ENCODE measurements around the gene DDIT4.

Gene DDIT4

DNA sequence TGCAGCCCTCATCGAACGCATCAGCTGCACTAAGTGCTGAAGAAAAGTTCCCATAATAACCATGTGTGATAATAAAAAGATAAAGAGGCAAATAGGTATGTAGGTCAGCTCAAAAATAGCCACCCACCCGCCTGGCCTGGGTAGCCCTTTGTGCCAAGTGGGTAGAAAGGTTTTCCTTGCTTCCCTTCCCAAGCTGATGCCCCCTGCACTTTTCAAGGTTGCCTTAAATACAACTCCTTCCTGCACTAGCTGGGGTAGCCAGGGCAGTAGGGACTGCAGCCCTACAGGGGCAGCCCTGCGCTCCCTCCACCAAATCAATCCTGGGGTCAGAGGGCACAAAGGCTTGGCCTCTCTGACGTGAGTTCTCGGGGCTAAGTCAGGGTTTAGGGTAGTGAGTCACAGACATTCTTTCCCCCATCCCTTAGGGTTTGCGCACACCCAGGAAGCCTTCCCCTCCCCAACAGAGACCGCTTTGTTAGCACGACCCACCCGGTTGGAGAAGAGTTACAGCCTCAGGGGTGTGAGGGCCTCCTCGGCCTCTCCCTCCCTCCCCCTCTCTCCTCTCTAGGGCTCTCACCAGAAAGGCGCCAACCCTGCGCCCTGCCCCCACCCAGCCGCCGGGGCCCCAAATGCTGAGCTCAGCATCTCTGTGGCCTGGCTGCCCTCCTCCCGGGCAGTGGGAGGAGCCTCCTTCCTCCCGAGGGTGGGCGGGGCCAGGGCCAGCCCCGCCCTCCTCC, 13.3 kb upstream of the DDIT4 start:
- Histone ChIP-seq H3K4me1 (ENCODE audit: control insufficient read depth, insufficient read depth, low read length) (peaks cover 53% of the 10 kb centered on the region), H3K27me3 (ENCODE audit: control insufficient read depth in 1 of 2, insufficient read depth in 2 of 2, low read length in 2 of 2) (no peaks in the 10 kb centered on the region), H3K36me3 (ENCODE audit: control insufficient read depth in 2 of 2, insufficient read depth in 2 of 2, low read length in 2 of 2) (no peaks in the 10 kb centered on the region), H3K9ac (ENCODE audit: low read length in 2 of 2) (peak overlapping the region; percentile 58 to 62), H3K4me3 (ENCODE audit: low read length in 2 of 2) (peak overlapping the region; percentile 63 to 83), H3K9me3 (ENCODE audit: control insufficient read depth in 2 of 2, low read length in 2 of 2) (no peaks in the 10 kb centered on the region), H3K27ac (ENCODE audit: low read length) (peak overlapping the region; percentile 90)

DNA sequence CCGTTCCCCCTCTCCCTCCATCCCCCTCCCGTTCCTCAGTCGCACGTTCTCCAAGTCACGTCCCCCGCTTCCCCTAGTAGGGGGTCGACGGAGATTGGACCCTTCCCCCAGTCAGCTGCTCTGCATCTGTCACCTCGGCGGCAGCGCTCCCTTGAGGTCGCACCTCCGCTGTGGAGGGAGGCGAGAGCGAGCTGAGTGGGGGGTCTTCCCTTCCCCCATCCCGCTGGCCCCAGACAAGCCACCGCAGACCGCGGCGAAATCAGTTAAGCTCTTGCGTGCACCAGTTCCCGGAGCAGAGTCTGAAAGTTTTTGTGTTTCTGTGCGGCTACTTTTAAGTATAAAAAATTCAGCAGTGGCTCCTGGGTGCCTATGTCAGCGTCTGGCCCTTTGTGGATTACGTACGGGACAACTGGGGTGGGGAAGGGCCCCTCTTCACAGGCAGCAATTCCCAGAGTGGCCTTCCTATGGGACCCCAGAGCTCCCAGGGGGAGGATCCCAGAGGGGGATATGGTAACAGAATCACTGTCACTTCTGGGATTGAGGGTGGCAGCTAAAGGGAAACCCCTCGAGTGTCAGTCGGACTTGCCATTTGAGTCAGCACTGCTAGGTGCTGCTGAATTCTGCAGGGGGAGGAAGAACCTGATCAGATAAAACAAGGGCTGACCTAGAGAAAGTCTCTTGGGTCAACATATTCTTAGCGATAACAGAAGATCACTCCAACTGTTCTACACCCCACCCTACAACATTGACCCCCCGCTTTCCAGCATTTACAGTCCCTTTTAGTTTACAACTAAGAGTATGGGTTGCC, 12.5 kb upstream of the DDIT4 start:
- H3K9me3 ChIP-seq (ENCODE audit: control insufficient read depth in 2 of 2, low read length in 2 of 2), result no peaks in the 10 kb centered on the region
- H3K36me3 ChIP-seq (ENCODE audit: control insufficient read depth in 2 of 2, insufficient read depth in 2 of 2, low read length in 2 of 2), result no peaks in the 10 kb centered on the region
- H3K4me3 ChIP-seq (ENCODE audit: low read length in 2 of 2), result peak overlapping the region; percentile 63 to 83
- H3K4me1 ChIP-seq (ENCODE audit: control insufficient read depth, insufficient read depth, low read length), result peaks cover 45% of the 10 kb centered on the region
- peak overlapping the region; percentile 62 to 75 for H3K9ac ChIP-seq (ENCODE audit: low read length in 2 of 2)
- peak overlapping the region; percentile 90 for H3K27ac ChIP-seq (ENCODE audit: low read length)
- H3K27me3 ChIP-seq (ENCODE audit: control insufficient read depth in 1 of 2, insufficient read depth in 2 of 2, low read length in 2 of 2), result no peaks in the 10 kb centered on the region

DNA sequence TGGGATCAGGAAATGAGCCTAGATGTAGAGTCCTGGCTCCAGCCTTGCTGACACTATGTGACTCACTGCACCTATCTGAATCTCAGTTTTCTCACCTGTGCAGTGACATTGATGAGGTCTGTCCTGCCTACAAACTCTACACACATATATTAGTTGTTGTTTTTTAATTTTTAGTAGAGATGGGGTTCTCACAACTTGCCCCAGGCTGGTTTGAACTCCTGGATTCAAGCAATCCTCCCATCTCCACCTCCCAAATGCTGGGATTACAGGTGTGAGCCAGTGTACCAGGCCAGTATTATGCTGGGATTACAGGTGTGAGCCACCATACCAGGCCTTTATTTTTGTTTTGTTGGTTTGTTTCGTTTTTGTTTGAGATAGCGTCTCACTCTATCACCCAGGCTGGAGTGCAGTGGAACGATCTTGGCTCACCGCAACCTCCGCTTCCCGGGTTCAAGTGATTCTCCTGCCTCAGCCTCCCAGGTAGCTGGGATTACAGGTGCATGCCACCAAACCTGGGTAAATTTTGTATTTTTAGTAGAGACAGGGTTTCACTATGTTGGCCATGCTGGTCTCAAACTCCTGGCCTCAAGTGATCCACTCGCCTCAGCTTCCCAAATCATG, 11.8 kb upstream of the DDIT4 start:
- Histone ChIP-seq H3K4me1 (ENCODE audit: control insufficient read depth, insufficient read depth, low read length) (peaks cover 42% of the 10 kb centered on the region), H3K9me3 (ENCODE audit: control insufficient read depth in 2 of 2, low read length in 2 of 2) (no peaks in the 10 kb centered on the region), H3K4me3 (ENCODE audit: low read length in 2 of 2) (peak overlapping the region in 1 of 2 donors; percentile 83), H3K27me3 (ENCODE audit: control insufficient read depth in 1 of 2, insufficient read depth in 2 of 2, low read length in 2 of 2) (no peaks in the 10 kb centered on the region), H3K36me3 (ENCODE audit: control insufficient read depth in 2 of 2, insufficient read depth in 2 of 2, low read length in 2 of 2) (no peaks in the 10 kb centered on the region), H3K27ac (ENCODE audit: low read length) (peak overlapping the region; percentile 90), H3K9ac (ENCODE audit: low read length in 2 of 2) (peak overlapping the region; percentile 62 to 75)

DNA sequence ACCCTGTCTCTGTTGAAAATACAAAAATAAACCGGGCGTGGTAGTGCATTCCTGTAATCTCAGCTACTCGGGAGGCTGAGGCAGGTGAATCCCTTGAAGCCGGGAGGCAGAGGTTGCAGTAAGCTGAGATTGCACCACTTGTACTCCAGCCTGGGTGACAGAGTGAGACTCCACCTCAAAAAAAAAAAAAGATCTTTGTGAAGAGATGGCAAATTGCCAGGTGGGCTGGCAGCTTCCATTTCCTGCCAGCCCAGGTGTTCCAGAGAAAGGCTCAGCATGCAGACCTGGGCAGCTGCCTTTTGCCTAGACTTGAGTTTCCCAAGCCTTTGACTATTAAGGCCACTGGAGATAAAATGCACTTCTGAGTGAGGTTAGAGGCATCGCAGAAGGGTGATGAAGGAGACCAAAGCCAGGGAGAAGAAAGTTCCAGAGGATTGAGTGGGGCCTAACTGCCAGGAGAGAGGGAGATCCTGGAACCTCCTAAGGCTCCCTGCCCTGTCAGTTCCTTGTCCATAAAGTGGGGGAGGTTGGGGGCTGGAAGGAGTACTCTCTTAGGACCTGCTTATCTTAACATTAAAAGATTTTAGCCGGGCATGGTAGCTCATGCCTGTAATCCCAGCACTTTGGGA, 10.0 kb upstream of the DDIT4 start:
- Histone ChIP-seq H3K36me3 (ENCODE audit: control insufficient read depth in 2 of 2, insufficient read depth in 2 of 2, low read length in 2 of 2) (no peaks in the 10 kb centered on the region), H3K27me3 (ENCODE audit: control insufficient read depth in 1 of 2, insufficient read depth in 2 of 2, low read length in 2 of 2) (no peaks in the 10 kb centered on the region), H3K9ac (ENCODE audit: low read length in 2 of 2) (no peak overlapping the region), H3K9me3 (ENCODE audit: control insufficient read depth in 2 of 2, low read length in 2 of 2) (no peaks in the 10 kb centered on the region), H3K27ac (ENCODE audit: low read length) (peak overlapping the region; percentile 24), H3K4me3 (ENCODE audit: low read length in 2 of 2) (no peak overlapping the region), H3K4me1 (ENCODE audit: control insufficient read depth, insufficient read depth, low read length) (peaks cover 34% of the 10 kb centered on the region)

DNA sequence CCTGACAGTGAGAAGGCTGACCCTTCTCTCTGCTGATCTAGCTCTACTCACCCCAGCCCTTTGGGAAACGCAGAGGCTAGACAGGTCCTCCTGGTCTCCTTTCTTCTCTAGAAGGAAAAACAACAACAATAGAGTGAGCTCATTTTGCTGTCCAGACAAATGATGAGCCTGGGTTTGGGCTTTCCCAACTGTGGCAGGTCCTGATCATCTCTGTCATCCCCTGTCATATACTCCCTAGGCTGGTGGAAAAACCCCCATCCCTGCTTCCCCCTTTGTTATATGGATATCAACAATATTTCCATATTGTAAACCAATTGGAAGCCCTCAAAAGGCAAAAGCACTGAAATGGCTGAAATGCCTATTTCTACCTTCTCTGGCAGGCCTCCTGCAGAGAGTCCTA, 9.2 kb upstream of the DDIT4 start:
- no peak overlapping the region for H3K27ac ChIP-seq (ENCODE audit: low read length)

DNA sequence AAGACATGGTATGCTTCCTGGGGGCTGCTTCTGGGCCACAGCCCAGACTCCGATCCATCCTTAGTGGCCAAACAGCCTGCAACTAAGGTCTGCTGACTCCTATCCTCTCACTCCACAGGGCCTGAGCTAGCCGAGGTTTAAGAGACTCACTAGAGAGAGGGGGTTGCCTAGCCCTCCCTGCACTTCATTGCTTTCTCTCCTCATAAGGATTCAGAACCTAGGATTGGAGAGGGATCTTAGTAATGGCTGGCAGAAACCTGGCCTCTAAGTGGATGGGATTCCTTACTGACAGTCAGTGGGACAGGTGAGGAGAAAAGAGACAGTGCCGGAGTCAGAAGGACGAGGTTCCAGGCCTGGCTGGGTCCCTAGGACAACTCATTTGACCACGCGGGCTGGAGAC, 8.2 kb upstream of the DDIT4 start:
- Histone ChIP-seq H3K27ac (ENCODE audit: low read length) (no peak overlapping the region), H3K27me3 (ENCODE audit: control insufficient read depth in 1 of 2, insufficient read depth in 2 of 2, low read length in 2 of 2) (no peaks in the 10 kb centered on the region), H3K4me1 (ENCODE audit: control insufficient read depth, insufficient read depth, low read length) (peaks cover 17% of the 10 kb centered on the region), H3K36me3 (ENCODE audit: control insufficient read depth in 2 of 2, insufficient read depth in 2 of 2, low read length in 2 of 2) (no peaks in the 10 kb centered on the region), H3K4me3 (ENCODE audit: low read length in 2 of 2) (no peak overlapping the region), H3K9ac (ENCODE audit: low read length in 2 of 2) (no peak overlapping the region), H3K9me3 (ENCODE audit: control insufficient read depth in 2 of 2, low read length in 2 of 2) (no peaks in the 10 kb centered on the region)

More for the DNA sequence above, 9.2 kb upstream of the DDIT4 start:
- H3K4me1 ChIP-seq (ENCODE audit: control insufficient read depth, insufficient read depth, low read length), result peaks cover 27% of the 10 kb centered on the region
- H3K27me3 ChIP-seq (ENCODE audit: control insufficient read depth in 1 of 2, insufficient read depth in 2 of 2, low read length in 2 of 2), result no peaks in the 10 kb centered on the region
- no peak overlapping the region for H3K4me3 ChIP-seq (ENCODE audit: low read length in 2 of 2)
- no peaks in the 10 kb centered on the region for H3K36me3 ChIP-seq (ENCODE audit: control insufficient read depth in 2 of 2, insufficient read depth in 2 of 2, low read length in 2 of 2)
- H3K9ac ChIP-seq (ENCODE audit: low read length in 2 of 2), result no peak overlapping the region
- H3K9me3 ChIP-seq (ENCODE audit: control insufficient read depth in 2 of 2, low read length in 2 of 2), result no peaks in the 10 kb centered on the region

DNA sequence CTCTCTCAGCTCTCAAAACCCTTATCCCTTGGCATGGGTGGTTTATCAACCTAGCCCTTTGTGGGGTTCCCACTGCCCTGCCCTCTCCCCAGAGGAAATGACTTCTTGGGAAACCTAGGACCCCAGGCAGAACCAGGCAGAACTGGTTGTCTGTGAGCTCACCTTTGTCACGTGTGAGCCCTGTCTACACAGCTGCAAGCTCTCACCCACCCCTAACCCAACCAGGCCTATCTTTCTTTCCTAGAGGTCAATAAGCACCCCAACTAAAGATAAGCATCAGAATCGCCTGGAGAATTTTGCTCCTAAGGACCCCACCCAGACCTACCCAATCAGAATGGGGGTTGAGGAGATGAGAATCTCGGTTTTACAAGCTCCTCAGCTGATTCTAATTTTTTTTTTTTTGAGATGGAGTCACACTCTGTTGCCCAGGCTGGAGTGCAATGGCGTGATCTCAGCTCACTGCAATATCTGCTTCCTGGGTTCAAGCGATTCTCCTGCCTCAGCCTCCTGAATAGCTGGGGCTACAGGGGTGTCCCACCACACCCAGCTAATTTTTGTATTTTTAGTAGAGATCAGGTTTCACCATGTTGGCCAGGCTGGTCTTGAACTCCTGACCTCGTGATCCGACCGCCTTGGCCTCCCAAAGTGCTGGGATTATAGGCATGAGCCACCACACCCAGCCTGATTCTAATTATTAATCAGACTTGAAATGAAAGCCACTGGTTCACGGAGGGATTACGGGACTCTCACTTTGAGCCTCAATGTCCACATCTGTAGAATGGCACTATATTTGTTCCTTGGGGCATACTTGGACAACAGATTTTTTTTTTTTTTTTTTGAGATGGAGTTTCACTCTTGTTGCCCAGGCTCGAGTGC, 7.5 kb upstream of the DDIT4 start:
- no peaks in the 10 kb centered on the region for H3K36me3 ChIP-seq (ENCODE audit: control insufficient read depth in 2 of 2, insufficient read depth in 2 of 2, low read length in 2 of 2)
- H3K9me3 ChIP-seq (ENCODE audit: control insufficient read depth in 2 of 2, low read length in 2 of 2), result no peaks in the 10 kb centered on the region
- no peak overlapping the region for H3K27ac ChIP-seq (ENCODE audit: low read length)
- no peak overlapping the region for H3K9ac ChIP-seq (ENCODE audit: low read length in 2 of 2)
- no peak overlapping the region for H3K4me3 ChIP-seq (ENCODE audit: low read length in 2 of 2)
- H3K4me1 ChIP-seq (ENCODE audit: control insufficient read depth, insufficient read depth, low read length), result peaks cover 10% of the 10 kb centered on the region
- no peaks in the 10 kb centered on the region for H3K27me3 ChIP-seq (ENCODE audit: control insufficient read depth in 1 of 2, insufficient read depth in 2 of 2, low read length in 2 of 2)

DNA sequence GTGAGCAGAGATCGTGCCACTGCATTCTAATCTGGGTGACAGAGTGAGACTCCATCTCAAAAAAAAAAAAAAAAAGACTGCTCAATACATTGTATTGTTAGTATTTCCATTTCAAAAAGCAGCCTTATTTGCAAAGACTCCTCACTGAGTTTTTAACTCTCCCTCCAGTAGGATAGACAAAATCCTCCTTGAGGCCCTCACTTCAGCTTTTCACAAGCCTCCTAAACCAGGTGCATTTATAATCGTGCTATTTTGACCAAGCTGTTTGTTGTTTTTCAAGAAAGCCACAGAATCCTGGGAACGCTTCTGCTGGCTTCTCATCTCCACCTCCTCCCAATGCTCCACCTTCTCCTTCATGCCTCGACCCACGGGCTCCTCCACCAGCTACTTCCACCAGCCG, 6.3 kb upstream of the DDIT4 start:
- Histone ChIP-seq H3K4me3 (ENCODE audit: low read length in 2 of 2) (no peak overlapping the region), H3K9ac (ENCODE audit: low read length in 2 of 2) (no peak overlapping the region), H3K36me3 (ENCODE audit: control insufficient read depth in 2 of 2, insufficient read depth in 2 of 2, low read length in 2 of 2) (no peaks in the 10 kb centered on the region), H3K27me3 (ENCODE audit: control insufficient read depth in 1 of 2, insufficient read depth in 2 of 2, low read length in 2 of 2) (no peaks in the 10 kb centered on the region), H3K9me3 (ENCODE audit: control insufficient read depth in 2 of 2, low read length in 2 of 2) (no peaks in the 10 kb centered on the region), H3K4me1 (ENCODE audit: control insufficient read depth, insufficient read depth, low read length) (peaks cover 5% of the 10 kb centered on the region), H3K27ac (ENCODE audit: low read length) (no peak overlapping the region)

DNA sequence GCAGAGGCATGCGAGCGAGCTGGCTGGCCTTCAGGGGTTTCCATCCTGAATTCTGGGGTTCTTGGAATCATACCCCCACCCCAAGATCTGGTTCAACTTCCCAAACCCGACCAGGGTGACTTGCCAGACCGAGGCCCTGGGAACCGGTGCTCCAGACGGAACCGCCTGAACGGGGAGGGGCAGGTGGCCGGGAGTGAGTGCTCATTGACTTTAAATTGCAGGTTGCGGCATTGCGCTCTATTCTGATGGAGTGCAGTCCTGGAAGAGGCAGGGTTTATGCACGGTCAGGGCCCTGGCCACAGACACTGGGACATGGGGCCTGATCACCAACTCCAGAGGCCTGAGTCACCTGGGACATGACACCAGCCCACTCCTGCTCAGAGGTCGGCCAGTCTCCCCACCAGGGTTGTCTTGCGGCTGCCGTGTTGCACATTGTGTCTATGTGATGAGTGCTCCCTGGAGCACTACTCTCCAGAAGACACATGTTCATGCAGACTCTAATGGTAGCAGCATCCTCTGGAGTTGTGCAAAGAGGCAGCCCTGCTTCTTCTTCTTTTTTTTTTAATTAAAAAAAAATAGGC, 5.8 kb upstream of the DDIT4 start:
- H3K27me3 ChIP-seq (ENCODE audit: control insufficient read depth in 1 of 2, insufficient read depth in 2 of 2, low read length in 2 of 2), result no peaks in the 10 kb centered on the region
- H3K27ac ChIP-seq (ENCODE audit: low read length), result no peak overlapping the region
- no peaks in the 10 kb centered on the region for H3K9me3 ChIP-seq (ENCODE audit: control insufficient read depth in 2 of 2, low read length in 2 of 2)
- no peak overlapping the region for H3K9ac ChIP-seq (ENCODE audit: low read length in 2 of 2)
- no peak overlapping the region for H3K4me3 ChIP-seq (ENCODE audit: low read length in 2 of 2)
- H3K36me3 ChIP-seq (ENCODE audit: control insufficient read depth in 2 of 2, insufficient read depth in 2 of 2, low read length in 2 of 2), result no peaks in the 10 kb centered on the region
- peaks cover 11% of the 10 kb centered on the region for H3K4me1 ChIP-seq (ENCODE audit: control insufficient read depth, insufficient read depth, low read length)

Measured in stomach smooth muscle (tissue), 2 donors.